Measurements from ENCODE around the gene STXBP3. TPM values are rescaled to one million over a fixed set of nuclear protein-coding genes. Genes with fewer than 3 reads are reported as not detected.

Gene STXBP3
- total and polyA plus RNA-seq, 2 of the 13 experiments (the other 11 are each of a cell fraction or from before 2014, with no cell fraction given): 13.0 to 20.8 TPM

DNA sequence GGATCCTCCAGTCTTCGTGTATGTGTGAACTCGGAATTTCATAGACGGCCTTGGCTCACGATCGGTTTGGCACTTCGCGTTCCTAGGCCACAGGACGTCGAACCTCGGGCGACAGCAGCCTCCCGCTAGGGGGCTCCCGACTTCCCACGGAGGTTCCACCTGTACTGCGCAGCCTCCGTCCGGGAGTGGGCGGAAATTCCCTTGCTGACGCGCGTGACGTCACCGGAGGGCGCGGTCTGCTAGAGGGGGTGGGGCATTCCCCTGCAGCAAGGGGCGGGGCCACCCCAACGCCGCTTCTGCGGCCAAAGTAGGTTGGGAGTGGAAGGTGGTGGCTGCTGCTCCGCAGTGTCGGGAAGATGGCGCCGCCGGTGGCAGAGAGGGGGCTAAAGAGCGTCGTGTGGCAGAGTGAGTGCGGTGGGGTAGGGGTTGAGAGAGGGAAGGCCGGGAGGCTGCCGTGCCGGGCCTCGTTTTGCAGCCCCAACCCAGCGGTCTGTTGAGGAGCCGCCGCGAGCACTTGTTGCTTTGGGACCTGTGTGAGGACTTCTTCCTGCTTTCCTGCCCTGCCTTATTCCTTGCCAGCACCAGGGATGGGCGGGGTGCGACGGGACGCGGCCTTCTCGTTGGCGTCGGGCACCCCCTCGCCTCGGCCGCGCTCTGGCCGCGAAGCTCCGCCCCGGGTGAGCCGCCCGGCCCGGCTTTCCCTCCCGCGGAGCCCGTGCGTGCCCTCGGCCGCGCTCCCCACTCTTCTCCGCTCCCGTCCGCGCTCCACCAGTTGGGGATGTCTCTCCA is at the start of gene STXBP3 (continued):
- peak; percentile 94 for TF ChIP-seq BRD4 (CRISPR knock-in tag; IDR thresholded peaks at IDR 0.05)
- no peak for TF ChIP-seq ZNF570 (CRISPR knock-in tag; IDR thresholded peaks at IDR 0.05; ENCODE audit: borderline replicate concordance)
- TF ChIP-seq ZNF772 (CRISPR knock-in tag; IDR thresholded peaks at IDR 0.05): no peak; the same call in 1 of the 2 replicates
- peak; percentile 28; the same call in 1 of the 2 replicates for TF ChIP-seq ZSCAN21 (CRISPR knock-in tag; IDR thresholded peaks at IDR 0.05; ENCODE audit: borderline replicate concordance)
- TF ChIP-seq ZFP36L2 (CRISPR knock-in tag; IDR thresholded peaks at IDR 0.05): 0 out of 2 replicates have a peak, but pooled peaks have one; percentile 36
- TF ChIP-seq IKZF4 (CRISPR knock-in tag; IDR thresholded peaks at IDR 0.05; ENCODE audit: borderline replicate concordance, low read depth, not compliant biosample characterization): peak; percentile 64
- peak; percentile 86; the same call in 1 of the 2 replicates for TF ChIP-seq ZNF614 (CRISPR knock-in tag; IDR thresholded peaks at IDR 0.05; ENCODE audit: borderline replicate concordance)
- TF ChIP-seq, protein P1, sequence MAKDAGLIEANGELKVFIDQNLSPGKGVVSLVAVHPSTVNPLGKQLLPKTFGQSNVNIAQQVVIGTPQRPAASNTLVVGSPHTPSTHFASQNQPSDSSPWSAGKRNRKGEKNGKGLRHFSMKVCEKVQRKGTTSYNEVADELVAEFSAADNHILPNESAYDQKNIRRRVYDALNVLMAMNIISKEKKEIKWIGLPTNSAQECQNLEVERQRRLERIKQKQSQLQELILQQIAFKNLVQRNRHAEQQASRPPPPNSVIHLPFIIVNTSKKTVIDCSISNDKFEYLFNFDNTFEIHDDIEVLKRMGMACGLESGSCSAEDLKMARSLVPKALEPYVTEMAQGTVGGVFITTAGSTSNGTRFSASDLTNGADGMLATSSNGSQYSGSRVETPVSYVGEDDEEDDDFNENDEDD (CRISPR knock-in tag; IDR thresholded peaks at IDR 0.05; ENCODE audit: borderline replicate concordance): peak; percentile 76; the same call in 1 of the 2 replicates
- peak; percentile 77; the same call in 1 of the 2 replicates for TF ChIP-seq ZNF367 (CRISPR knock-in tag; IDR thresholded peaks at IDR 0.05; ENCODE audit: borderline replicate concordance)
- no peak for TF ChIP-seq ARNT (IDR thresholded peaks at IDR 0.05)
- TF ChIP-seq ZNF598 (CRISPR knock-in tag; IDR thresholded peaks at IDR 0.05; ENCODE audit: borderline replicate concordance): peak; percentile 81; the same call in 1 of the 2 replicates
- TF ChIP-seq HOXA3 (CRISPR knock-in tag; IDR thresholded peaks at IDR 0.05): peak; percentile 83; the same call in 1 of the 2 replicates
- peak; percentile 53; the same call in 1 of the 2 replicates for TF ChIP-seq NFRKB (IDR thresholded peaks at IDR 0.05)
- TF ChIP-seq, protein P2, sequence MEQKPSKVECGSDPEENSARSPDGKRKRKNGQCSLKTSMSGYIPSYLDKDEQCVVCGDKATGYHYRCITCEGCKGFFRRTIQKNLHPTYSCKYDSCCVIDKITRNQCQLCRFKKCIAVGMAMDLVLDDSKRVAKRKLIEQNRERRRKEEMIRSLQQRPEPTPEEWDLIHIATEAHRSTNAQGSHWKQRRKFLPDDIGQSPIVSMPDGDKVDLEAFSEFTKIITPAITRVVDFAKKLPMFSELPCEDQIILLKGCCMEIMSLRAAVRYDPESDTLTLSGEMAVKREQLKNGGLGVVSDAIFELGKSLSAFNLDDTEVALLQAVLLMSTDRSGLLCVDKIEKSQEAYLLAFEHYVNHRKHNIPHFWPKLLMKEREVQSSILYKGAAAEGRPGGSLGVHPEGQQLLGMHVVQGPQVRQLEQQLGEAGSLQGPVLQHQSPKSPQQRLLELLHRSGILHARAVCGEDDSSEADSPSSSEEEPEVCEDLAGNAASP (CRISPR knock-in tag; IDR thresholded peaks at IDR 0.05; ENCODE audit: borderline replicate concordance): 0 out of 2 replicates have a peak, but pooled peaks have one; percentile 15
- TF ChIP-seq ZSCAN30 (CRISPR knock-in tag; IDR thresholded peaks at IDR 0.05): 0 out of 2 replicates have a peak, but pooled peaks have one; percentile 35
- peak; percentile 61 for TF ChIP-seq ATF7-NPFF (CRISPR knock-in tag; IDR thresholded peaks at IDR 0.05; ENCODE audit: low read depth)
- peak; percentile 73; the same call in 1 of the 2 replicates for TF ChIP-seq FOXC1 (CRISPR knock-in tag; IDR thresholded peaks at IDR 0.05; ENCODE audit: borderline replicate concordance)
- TF ChIP-seq, protein P3, sequence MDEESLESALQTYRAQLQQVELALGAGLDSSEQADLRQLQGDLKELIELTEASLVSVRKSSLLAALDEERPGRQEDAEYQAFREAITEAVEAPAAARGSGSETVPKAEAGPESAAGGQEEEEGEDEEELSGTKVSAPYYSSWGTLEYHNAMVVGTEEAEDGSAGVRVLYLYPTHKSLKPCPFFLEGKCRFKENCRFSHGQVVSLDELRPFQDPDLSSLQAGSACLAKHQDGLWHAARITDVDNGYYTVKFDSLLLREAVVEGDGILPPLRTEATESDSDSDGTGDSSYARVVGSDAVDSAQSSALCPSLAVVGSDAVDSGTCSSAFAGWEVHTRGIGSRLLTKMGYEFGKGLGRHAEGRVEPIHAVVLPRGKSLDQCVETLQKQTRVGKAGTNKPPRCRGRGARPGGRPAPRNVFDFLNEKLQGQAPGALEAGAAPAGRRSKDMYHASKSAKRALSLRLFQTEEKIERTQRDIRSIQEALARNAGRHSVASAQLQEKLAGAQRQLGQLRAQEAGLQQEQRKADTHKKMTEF (CRISPR knock-in tag; IDR thresholded peaks at IDR 0.05): peak; percentile 75
- TF ChIP-seq, protein P4, sequence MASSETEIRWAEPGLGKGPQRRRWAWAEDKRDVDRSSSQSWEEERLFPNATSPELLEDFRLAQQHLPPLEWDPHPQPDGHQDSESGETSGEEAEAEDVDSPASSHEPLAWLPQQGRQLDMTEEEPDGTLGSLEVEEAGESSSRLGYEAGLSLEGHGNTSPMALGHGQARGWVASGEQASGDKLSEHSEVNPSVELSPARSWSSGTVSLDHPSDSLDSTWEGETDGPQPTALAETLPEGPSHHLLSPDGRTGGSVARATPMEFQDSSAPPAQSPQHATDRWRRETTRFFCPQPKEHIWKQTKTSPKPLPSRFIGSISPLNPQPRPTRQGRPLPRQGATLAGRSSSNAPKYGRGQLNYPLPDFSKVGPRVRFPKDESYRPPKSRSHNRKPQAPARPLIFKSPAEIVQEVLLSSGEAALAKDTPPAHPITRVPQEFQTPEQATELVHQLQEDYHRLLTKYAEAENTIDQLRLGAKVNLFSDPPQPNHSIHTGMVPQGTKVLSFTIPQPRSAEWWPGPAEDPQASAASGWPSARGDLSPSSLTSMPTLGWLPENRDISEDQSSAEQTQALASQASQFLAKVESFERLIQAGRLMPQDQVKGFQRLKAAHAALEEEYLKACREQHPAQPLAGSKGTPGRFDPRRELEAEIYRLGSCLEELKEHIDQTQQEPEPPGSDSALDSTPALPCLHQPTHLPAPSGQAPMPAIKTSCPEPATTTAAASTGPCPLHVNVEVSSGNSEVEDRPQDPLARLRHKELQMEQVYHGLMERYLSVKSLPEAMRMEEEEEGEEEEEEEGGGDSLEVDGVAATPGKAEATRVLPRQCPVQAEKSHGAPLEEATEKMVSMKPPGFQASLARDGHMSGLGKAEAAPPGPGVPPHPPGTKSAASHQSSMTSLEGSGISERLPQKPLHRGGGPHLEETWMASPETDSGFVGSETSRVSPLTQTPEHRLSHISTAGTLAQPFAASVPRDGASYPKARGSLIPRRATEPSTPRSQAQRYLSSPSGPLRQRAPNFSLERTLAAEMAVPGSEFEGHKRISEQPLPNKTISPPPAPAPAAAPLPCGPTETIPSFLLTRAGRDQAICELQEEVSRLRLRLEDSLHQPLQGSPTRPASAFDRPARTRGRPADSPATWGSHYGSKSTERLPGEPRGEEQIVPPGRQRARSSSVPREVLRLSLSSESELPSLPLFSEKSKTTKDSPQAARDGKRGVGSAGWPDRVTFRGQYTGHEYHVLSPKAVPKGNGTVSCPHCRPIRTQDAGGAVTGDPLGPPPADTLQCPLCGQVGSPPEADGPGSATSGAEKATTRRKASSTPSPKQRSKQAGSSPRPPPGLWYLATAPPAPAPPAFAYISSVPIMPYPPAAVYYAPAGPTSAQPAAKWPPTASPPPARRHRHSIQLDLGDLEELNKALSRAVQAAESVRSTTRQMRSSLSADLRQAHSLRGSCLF (CRISPR knock-in tag; IDR thresholded peaks at IDR 0.05; ENCODE audit: borderline replicate concordance): peak; percentile 65; the same call in 1 of the 2 replicates
- no peak for TF ChIP-seq MED13 (CRISPR knock-in tag; IDR thresholded peaks at IDR 0.05)
